ENCODE measurements around the gene ARHGAP9. TPM values are rescaled to one million over a fixed set of nuclear protein-coding genes. Genes with fewer than 3 reads are reported as not detected.
"Not testable (repeated sequence)": the region's sequence is repeated elsewhere in the genome, so short reads cannot be mapped to it uniquely, and the experiment has no call there.

The ARHGAP9 gene
- total RNA-seq, 1 experiment from 2014 or later, result 0.43 TPM

GRCh38 chr12:57438400-57438799 is 41.3 kb downstream of the ARHGAP9 start:
- no peak for DNase-seq (ENCODE audit: low spot score)

- DNase-seq (ENCODE audit: low spot score), result no peak
These were observed 44.4 kb downstream of the ARHGAP9 start for GRCh38 chr12:57435293-57435692.

GRCh38 chr12:57434517-57435223 is 45.0 kb downstream of the ARHGAP9 start, which contains the start of gene INHBC:
TSS of gene INHBC (plus strand) at chr12:57434784. CDS start at chr12:57434887, 103 bp downstream.
- no peak for DNase-seq (ENCODE audit: low spot score)

- DNase-seq (ENCODE audit: low spot score), result no peak
These were observed 46.3 kb downstream of the ARHGAP9 start for GRCh38 chr12:57433370-57433769.

- no peak for DNase-seq (ENCODE audit: low spot score)
These were observed 47.9 kb downstream of the ARHGAP9 start for GRCh38 chr12:57431654-57432188.

GRCh38 chr12:57430931-57431566 is 48.6 kb downstream of the ARHGAP9 start, which contains the start of gene R3HDM2:
TSS of gene R3HDM2 (minus strand) at chr12:57431043. CDS start at chr12:57310428, 120,615 bp downstream.
- peak; percentile 88 for DNase-seq (ENCODE audit: low spot score)

GRCh38 chr12:57430112-57430930 is 49.3 kb downstream of the ARHGAP9 start:
- DNase-seq (ENCODE audit: low spot score), result peak; percentile 14

GRCh38 chr12:57429473-57430111 is 50.1 kb downstream of the ARHGAP9 start:
- peak; percentile 10 for DNase-seq (ENCODE audit: low spot score)

- DNase-seq (ENCODE audit: low spot score), result no peak
These were observed 50.7 kb downstream of the ARHGAP9 start for GRCh38 chr12:57428965-57429364.

GRCh38 chr12:57426948-57427347 is 52.7 kb downstream of the ARHGAP9 start:
- not testable (repeated sequence) for DNase-seq (ENCODE audit: low spot score)

Other genes with a start within 250 kb of the ARHGAP9 start
- gene STAC3, start 228.7 kb downstream of the ARHGAP9 start, total RNA-seq (2014; rRNA removed; shearing (Covaris generic)), result 0.59 and 0.89 TPM in 2 replicates
- 9.4 and 16.3 TPM in 2 replicates for gene R3HDM2, start 48.8 kb downstream of the ARHGAP9 start, total RNA-seq (2014; rRNA removed; shearing (Covaris generic))
- gene INHBC, start 45.1 kb downstream of the ARHGAP9 start, total RNA-seq (2014; rRNA removed; shearing (Covaris generic)), result not detected in 2 replicates
- gene INHBE, start 24.6 kb downstream of the ARHGAP9 start, total RNA-seq (2014; rRNA removed; shearing (Covaris generic)), result 0.14 and 0.17 TPM in 2 replicates
- gene GLI1, start 20.1 kb downstream of the ARHGAP9 start, total RNA-seq (2014; rRNA removed; shearing (Covaris generic)), result 0.19 and 4.1 TPM in 2 replicates
- gene MARS1, start 8.2 kb upstream of the ARHGAP9 start, total RNA-seq (2014; rRNA removed; shearing (Covaris generic)), result 86.0 and 319 TPM in 2 replicates
- gene DDIT3, start 40.6 kb upstream of the ARHGAP9 start, total RNA-seq (2014; rRNA removed; shearing (Covaris generic)), result 45.3 and 46.9 TPM in 2 replicates
- 2.3 and 11.8 TPM in 2 replicates for gene MBD6, start 43.0 kb upstream of the ARHGAP9 start, total RNA-seq (2014; rRNA removed; shearing (Covaris generic))
- 133 and 149 TPM in 2 replicates for gene DCTN2, start 67.3 kb upstream of the ARHGAP9 start, total RNA-seq (2014; rRNA removed; shearing (Covaris generic))
- 0.36 and 0.67 TPM in 2 replicates for gene KIF5A, start 70.2 kb upstream of the ARHGAP9 start, total RNA-seq (2014; rRNA removed; shearing (Covaris generic))
- gene PIP4K2C, start 111.3 kb upstream of the ARHGAP9 start, total RNA-seq (2014; rRNA removed; shearing (Covaris generic)), result 42.5 and 54.0 TPM in 2 replicates
- gene DTX3, start 125.0 kb upstream of the ARHGAP9 start, total RNA-seq (2014; rRNA removed; shearing (Covaris generic)), result 13.6 and 21.3 TPM in 2 replicates
- 20.6 and 23.0 TPM in 2 replicates for gene ARHGEF25, start 131.6 kb upstream of the ARHGAP9 start, total RNA-seq (2014; rRNA removed; shearing (Covaris generic))
- gene B4GALNT1, start 153.3 kb upstream of the ARHGAP9 start, total RNA-seq (2014; rRNA removed; shearing (Covaris generic)), result 61.9 and 82.6 TPM in 2 replicates
- gene OS9, start 214.3 kb upstream of the ARHGAP9 start, total RNA-seq (2014; rRNA removed; shearing (Covaris generic)), result 103 and 144 TPM in 2 replicates